Lower leg skin (tissue), 4 donors: Measurements from ENCODE around the gene CLDND2. TPM values are rescaled to one million over a fixed set of nuclear protein-coding genes. Genes with fewer than 3 reads are reported as not detected.

Source experiments
- DNase-seq, 2 donors: peaks; one replicate each; pipeline ENCODE4 v3.0.0-alpha.2; 2019; ENCODE audit warnings: low spot score in 2 of 2
- H3K4me3 ChIP-seq: fragments of 200-600 bp; sonication (generic); 2 replicates; pipeline ENCODE4 v1.5.1; 2017; ENCODE audit warnings: mild to moderate bottlenecking, low read depth; ENCODE audit not compliant: poor library complexity, severe bottlenecking
- CTCF ChIP-seq, 3 donors: fragments of 450-650 bp; IDR thresholded peaks; one replicate each; pipeline ENCODE4 v1.5.1; 2016; ENCODE audit warnings: antibody characterized with exemption in 3 of 3, mild to moderate bottlenecking in 3 of 3, moderate library complexity in 2 of 3
- POLR2A ChIP-seq, 2 donors: fragments of 450-650 bp; IDR thresholded peaks; one replicate each; pipeline ENCODE4 v1.6.1; 2016 to 2017; ENCODE audit warnings: antibody characterized with exemption in 2 of 2, mild to moderate bottlenecking in 1 of 2, moderate library complexity in 1 of 2
- whole genome bisulfite sequencing, 2 donors: methylation state at CpG; one replicate each; pipeline ENCODE4 v1.1.5; 2018; 5-methylcytosine and 5-hydroxymethylcytosine counted together
- intact Hi-C: fragments of 100-400 bp; cut with DNase I; formaldehyde crosslinking; loops from one replicate; pipeline ENCODE4 v1.15.0; 2023; ENCODE audit warnings: low total_unique reads
- total RNA-seq, 4 donors: library from RNA; depleted of rRNA; stranded (reverse); fragments of >200 nt; gene quantifications; one replicate each; pipeline ENCODE4 v1.1.0, GENCODE V29; 2016

Gene CLDND2
- total RNA-seq, 4 donors from 2014 or later = 1.8 TPM; not detected in 3

GRCh38 chr19:51326216-51327065, 42.4 kb downstream of the CLDND2 start:
- H3K4me3 ChIP-seq = no peak overlapping the region
- intact Hi-C loops = loop anchor here (10.0 kb wide), 1 partner anchor 88 kb away; the partner anchor contains the start of gene SIGLEC10
- TF ChIP-seq CTCF (IDR thresholded peaks at IDR 0.05) (no peak), POLR2A (IDR thresholded peaks at IDR 0.05) (no peak)
- DNase-seq = no peak
- 13 to 29% methylated on average over 18 to 25 of the region's 36 CpGs for WGBS, 2 donors

GRCh38 chr19:51325161-51325976, 43.4 kb downstream of the CLDND2 start:
- 71 to 73% methylated on average over 26 of the region's 26 CpGs for WGBS, 2 donors
- intact Hi-C loops = loop anchor here (10.0 kb wide), 1 partner anchor 89 kb away; the partner anchor contains the start of gene SIGLEC10
- TF ChIP-seq CTCF (IDR thresholded peaks at IDR 0.05) = no peak
- no peak for DNase-seq
- H3K4me3 ChIP-seq = no peak overlapping the region

- TF ChIP-seq CTCF (IDR thresholded peaks at IDR 0.05) (no peak), POLR2A (IDR thresholded peaks at IDR 0.05) (no peak)
- 65 to 66% methylated on average over 6 of the region's 6 CpGs for WGBS, 2 donors
- intact Hi-C loops = loop anchor here (10.0 kb wide), 1 partner anchor 91 kb away; the partner anchor contains the start of gene SIGLEC10
- no peak overlapping the region for H3K4me3 ChIP-seq
- DNase-seq = no peak
Observed at GRCh38 chr19:51324167-51324481, 44.7 kb downstream of the CLDND2 start.

- WGBS, 2 donors = 69 to 74% methylated on average over 29 of the region's 29 CpGs
- intact Hi-C loops = loop anchor here (10.0 kb wide), 1 partner anchor 91 kb away; the partner anchor contains the start of gene SIGLEC10
- DNase-seq = no peak
- TF ChIP-seq CTCF (IDR thresholded peaks at IDR 0.05) (no peak), POLR2A (IDR thresholded peaks at IDR 0.05) (no peak)
- H3K4me3 ChIP-seq = no peak overlapping the region
Observed at GRCh38 chr19:51323481-51324166, 45.2 kb downstream of the CLDND2 start.

- intact Hi-C loops = loop anchor here (10.0 kb wide), 1 partner anchor 93 kb away; the partner anchor contains the start of gene SIGLEC10
- DNase-seq = no peak
- TF ChIP-seq CTCF (IDR thresholded peaks at IDR 0.05) (no peak), POLR2A (IDR thresholded peaks at IDR 0.05) (no peak)
- no peak overlapping the region for H3K4me3 ChIP-seq
- WGBS, 2 donors = 51 to 63% methylated on average over 11 to 14 of the region's 14 CpGs
Observed at GRCh38 chr19:51321799-51322198, 47.0 kb downstream of the CLDND2 start.
